Activated gamma-delta T cell treated with anti-CD3 and anti-CD28 coated beads, Interleukin-2, amount 50 U/mL, for 16 hours (primary cell): ENCODE measurements around the gene PCSK9.

Experiments
- DNase-seq: peaks from one replicate; pipeline ENCODE4 v3.0.0-alpha.2; 2020; ENCODE audit warnings: low read depth

The PCSK9 gene

GRCh38 chr1:55044617-55045397 is 5.5 kb downstream of the PCSK9 start:
- no peak for DNase-seq

GRCh38 chr1:55045430-55045829 is 6.1 kb downstream of the PCSK9 start:
- DNase-seq: no peak

DNA sequence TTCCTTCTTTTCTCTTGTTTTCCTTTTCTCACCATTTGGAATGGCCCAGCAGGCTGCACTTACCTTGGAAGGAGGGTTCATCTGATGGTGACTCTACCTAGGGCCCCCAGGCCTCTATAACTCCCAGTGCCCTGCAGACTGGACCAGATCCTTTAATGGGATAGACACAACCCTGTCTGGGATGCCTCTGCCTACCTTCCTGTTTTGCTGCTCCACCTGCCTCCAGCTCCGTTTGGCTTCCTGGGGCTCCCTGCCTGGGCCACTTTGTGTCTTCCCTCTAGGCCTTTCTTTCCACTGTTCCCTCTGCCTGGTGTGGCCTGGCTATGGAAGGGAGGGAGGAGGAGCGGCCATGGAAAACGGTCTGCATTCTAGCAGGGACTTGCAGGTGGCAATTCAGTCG is 7.5 kb downstream of the PCSK9 start:
- no peak for DNase-seq

DNA sequence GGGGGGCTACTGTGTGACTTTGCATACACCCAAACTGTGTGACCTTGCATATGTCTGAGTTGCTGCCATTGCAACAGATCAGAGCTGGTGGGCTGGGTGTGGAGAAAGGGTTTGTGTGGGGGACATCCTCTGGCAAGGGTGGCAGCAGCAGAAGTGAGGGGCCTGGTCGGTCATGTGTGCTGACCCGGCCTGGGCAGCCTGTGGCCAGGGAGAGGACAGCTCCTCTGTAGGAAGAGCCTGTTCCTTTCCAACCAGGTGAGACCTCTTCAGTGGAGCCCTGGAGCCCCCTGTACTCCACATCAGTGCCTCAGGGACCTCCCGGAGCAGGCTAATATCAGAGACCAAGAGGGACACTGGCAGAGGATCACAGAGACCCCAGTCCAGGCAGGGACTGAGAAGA is 8.3 kb downstream of the PCSK9 start:
- no peak for DNase-seq

GRCh38 chr1:55048453-55049270 is 9.3 kb downstream of the PCSK9 start:
- no peak for DNase-seq

DNA sequence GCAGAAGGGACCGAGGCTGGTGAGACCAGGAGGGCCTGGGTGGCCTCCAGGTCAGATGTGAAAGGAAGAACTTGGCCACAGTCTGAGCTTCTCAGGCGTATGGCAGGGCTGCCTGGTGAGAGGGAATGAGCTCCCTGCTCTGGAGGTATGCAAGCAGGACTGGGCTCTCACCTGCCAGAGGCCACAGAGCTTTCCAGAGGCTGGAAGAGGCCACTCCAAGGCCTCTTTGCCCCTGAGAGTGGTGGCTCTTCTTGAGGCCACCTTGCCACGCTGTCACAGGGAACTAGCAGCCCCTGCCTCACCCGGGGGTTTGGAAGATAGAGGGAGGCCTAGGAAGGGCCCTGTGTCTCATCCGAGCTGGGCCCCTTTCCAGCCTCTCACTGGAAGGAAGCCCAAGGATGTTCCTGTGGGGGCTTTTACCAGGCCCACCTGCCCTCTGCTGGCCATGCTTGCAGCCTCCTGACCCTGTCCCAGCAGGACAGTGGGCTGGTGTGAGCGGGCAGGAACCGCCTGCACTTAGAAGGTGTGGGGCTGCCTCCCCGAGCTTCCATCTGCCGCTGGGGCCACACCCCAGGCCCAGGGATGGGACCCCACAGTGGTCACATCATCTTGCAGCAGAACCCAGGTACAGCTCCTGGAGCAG is 10.0 kb downstream of the PCSK9 start:
- no peak for DNase-seq

DNA sequence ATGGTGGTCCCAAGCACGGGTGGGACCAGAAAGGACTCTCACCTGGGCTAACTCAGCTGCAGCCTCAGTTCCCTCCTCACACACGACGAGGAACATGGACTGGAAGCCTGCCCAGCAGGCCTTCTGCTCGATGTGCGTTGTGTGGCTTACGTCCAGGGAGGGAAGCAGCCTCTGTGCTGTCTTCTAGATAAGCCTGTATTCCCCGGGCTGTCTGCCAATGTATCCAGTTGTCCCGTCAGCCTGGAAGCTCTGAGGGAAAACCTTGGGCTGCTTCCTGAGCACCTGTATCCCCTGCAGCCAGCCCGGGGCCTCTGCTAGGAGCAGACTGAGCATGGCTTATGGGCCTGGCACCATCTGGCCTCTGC is 10.5 kb downstream of the PCSK9 start:
- no peak for DNase-seq

DNA sequence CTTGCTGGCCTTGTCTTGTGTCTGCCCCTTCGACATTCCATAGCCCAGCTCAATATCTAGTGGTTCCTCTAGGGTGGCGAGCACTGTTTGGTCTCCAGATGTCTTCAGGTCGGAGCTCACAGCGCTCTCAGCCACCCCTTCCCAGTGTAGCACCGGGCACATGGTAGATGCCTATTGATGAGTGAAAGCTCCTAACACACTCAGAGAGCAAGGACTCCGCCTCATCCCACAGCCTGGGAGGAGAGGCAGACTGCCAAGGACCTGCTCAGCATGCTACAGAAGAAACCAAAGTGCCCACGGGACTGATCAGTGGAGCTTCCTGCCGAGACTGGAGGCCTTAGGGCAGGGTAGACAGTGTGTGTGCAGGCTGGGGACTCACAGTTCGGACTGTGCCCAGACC is 10.9 kb downstream of the PCSK9 start:
- DNase-seq: no peak

GRCh38 chr1:55051169-55051568 is 11.8 kb downstream of the PCSK9 start:
- DNase-seq: no peak

- DNase-seq: no peak
Measured at GRCh38 chr1:55051621-55052020, 12.3 kb downstream of the PCSK9 start.

GRCh38 chr1:55052221-55053142 is 13.1 kb downstream of the PCSK9 start:
- no peak for DNase-seq

DNA sequence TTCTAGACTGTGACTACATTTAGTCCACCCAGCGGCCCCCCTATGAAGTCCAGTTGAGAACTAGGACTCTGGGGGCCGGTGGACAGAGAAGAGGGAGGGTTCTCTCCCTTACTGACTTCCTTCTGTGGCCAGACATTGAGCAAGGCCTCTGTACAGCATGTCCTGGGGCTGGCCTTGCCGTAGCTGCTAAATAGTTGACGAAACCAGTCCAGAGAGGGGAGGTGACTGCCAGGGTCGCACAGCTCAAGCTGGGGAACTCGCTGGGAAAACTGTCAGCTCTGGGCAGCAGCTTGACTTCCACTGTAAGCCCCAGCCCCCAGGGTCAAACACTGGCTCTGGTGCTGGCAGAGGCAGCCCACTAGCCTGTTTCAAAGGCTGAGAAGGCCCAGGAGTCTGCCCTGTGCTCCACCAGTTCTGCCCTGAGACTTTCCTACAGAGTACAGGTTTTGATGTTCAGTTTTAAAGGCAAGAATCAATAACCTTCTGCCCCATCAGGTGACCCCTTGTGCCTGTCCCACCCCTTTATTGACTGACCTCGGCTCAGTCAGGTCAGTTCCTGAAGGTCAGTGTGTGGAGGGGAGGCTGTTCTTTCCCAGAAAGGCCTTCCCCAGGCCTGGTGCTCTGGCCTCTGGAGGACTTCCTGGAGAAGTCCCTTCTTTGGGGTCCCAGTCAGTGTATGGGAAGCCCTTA is 14.1 kb downstream of the PCSK9 start:
- DNase-seq: no peak

GRCh38 chr1:55054396-55054795 is 15.0 kb downstream of the PCSK9 start:
- DNase-seq: no peak

- no peak for DNase-seq
Measured at GRCh38 chr1:55055084-55055882, 15.9 kb downstream of the PCSK9 start.

GRCh38 chr1:55055951-55056631 is 16.7 kb downstream of the PCSK9 start:
- no peak for DNase-seq

DNA sequence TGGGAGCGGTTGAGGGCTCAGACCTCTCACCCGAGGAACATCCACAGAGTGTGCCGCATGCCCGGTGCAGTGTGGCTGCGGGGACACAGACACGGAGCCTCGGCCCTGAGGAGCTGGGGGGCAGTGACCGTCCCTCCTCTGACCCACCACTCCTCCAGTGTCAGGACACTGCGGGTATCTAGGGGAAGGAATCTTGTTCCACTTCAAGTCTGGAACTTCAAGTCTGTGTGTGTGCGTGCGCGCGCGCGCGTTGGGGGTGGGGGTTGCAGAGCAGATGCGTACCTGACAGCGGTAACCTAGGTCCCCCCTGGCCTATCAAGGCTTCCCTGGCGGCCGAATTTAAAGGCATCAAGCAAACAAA is 17.3 kb downstream of the PCSK9 start:
- no peak for DNase-seq

DNA sequence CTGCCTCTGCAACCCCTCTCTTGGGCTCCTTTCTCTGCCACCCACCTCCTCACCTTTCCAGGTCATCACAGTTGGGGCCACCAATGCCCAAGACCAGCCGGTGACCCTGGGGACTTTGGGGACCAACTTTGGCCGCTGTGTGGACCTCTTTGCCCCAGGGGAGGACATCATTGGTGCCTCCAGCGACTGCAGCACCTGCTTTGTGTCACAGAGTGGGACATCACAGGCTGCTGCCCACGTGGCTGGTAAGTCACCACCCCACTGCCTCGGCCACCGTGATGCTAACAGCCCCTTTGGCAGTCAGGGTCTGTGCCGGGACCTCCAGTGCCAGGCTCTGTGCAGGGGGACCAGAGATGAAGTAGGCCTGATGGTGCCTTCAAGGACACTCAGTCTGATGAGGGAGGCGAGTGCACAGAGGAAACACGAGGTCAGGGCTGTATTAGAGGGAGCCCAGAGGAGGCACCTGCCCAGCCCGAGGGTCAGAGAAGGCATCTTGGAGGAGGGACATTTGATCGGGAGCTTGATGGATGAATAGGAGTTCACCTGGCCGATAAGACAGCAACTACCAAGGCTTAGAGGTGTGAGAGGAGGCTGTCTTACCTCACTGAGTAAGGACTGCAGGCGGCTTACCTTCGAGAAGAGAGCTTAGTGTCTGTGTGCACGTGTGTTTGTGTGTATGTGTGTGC is 18.1 kb downstream of the PCSK9 start:
- DNase-seq: no peak

DNA sequence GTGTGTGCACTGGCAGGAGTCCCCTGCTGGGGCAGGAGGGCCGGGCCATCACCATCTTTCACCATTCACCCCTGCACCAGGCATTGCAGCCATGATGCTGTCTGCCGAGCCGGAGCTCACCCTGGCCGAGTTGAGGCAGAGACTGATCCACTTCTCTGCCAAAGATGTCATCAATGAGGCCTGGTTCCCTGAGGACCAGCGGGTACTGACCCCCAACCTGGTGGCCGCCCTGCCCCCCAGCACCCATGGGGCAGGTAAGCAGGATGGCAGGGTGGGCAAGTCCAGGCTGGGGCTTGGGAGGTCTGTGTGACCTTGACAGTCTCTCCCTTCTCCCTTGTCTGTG is 18.6 kb downstream of the PCSK9 start:
- no peak for DNase-seq

DNA sequence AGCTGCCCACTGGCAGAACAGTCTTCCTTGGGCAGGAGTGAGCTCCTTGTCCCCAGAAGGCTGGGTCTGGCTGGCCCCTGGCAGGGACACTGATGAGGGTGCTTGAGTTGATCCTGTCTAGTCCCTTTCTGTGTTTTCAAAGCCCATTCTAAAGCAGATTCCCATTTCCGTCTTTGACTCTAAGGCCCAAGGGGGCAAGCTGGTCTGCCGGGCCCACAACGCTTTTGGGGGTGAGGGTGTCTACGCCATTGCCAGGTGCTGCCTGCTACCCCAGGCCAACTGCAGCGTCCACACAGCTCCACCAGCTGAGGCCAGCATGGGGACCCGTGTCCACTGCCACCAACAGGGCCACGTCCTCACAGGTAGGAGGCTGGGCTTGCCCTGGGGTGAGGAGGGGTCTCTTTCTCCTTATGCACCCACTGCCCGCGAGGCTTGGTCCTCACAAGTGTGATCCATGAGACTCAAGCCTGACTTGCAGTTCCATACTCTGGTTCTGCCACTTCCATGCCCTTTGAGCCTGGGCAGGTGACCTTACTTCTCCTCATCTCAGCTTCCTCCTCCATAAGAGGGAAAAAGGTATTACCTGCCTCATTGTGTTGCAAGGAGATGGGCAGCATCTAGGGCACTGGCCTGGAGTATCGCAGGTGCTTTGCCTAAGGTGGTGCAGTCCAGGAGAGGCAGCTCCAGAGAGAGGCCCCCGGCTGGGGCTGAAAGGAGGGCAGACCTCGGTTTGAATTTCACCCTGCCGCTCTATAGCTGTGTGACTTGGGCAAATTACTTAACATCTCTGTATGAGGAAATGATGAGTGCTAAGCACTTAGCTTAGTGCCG is 20.2 kb downstream of the PCSK9 start:
- DNase-seq: no peak
